CD4-positive, alpha-beta T cell treated with Interleukin-21 for 1 hour (primary cell): ENCODE measurements around the gene CKS1B.
"Not testable (repeated sequence)": the region's sequence is repeated elsewhere in the genome, so short reads cannot be mapped to it uniquely, and the experiment has no call there.

Experiments used
- DNase-seq: peaks from one replicate; pipeline ENCODE4 v3.0.0-alpha.2; 2020

The CKS1B gene

GRCh38 chr1:154966111-154966510 is 8.4 kb upstream of the CKS1B start:
- DNase-seq = no peak

GRCh38 chr1:154967331-154967950 is 7.0 kb upstream of the CKS1B start:
- DNase-seq = no peak

- no peak for DNase-seq
These were observed 5.8 kb upstream of the CKS1B start for GRCh38 chr1:154968731-154969130.

GRCh38 chr1:154969246-154969645 is 5.2 kb upstream of the CKS1B start:
- DNase-seq = no peak

GRCh38 chr1:154969860-154970452 is 4.5 kb upstream of the CKS1B start:
- DNase-seq = no peak

- no peak for DNase-seq
These were observed 3.7 kb upstream of the CKS1B start, which contains the start of gene SHC1 for GRCh38 chr1:154970631-154971340. SHC1 (minus strand) TSS chr1:154970747; CDS start chr1:154970526, 221 bp downstream.

- DNase-seq = no peak
These were observed 3.0 kb upstream of the CKS1B start for GRCh38 chr1:154971341-154971998.

GRCh38 chr1:154972213-154972516 is 2.3 kb upstream of the CKS1B start:
- no peak for DNase-seq

- DNase-seq = no peak
These were observed 1.8 kb upstream of the CKS1B start for GRCh38 chr1:154972517-154973343.

- peak; percentile 94 for DNase-seq
These were observed 958 bp upstream of the CKS1B start for GRCh38 chr1:154973344-154974101.

GRCh38 chr1:154974808-154975408 is 427 bp downstream of the CKS1B start:
- DNase-seq = peak; percentile 95

GRCh38 chr1:154975409-154976059 is 1.1 kb downstream of the CKS1B start:
- DNase-seq = peak; percentile 66

- DNase-seq = not testable (repeated sequence)
These were observed 3.3 kb downstream of the CKS1B start for GRCh38 chr1:154977762-154978161.

- DNase-seq = no peak
These were observed 3.9 kb downstream of the CKS1B start for GRCh38 chr1:154978360-154978759.

GRCh38 chr1:154982341-154982740 is 7.9 kb downstream of the CKS1B start:
- no peak for DNase-seq

- peak; percentile 99 for DNase-seq
These were observed 8.6 kb downstream of the CKS1B start, which contains the start of gene FLAD1 for GRCh38 chr1:154982897-154983648. FLAD1 (plus strand) TSS chr1:154983344; CDS start chr1:154983695, 351 bp downstream.

GRCh38 chr1:154983776-154984466 is 9.4 kb downstream of the CKS1B start:
- no peak for DNase-seq

- not testable (repeated sequence) for DNase-seq
These were observed 12.3 kb downstream of the CKS1B start for GRCh38 chr1:154986736-154987135.

GRCh38 chr1:154987326-154987725 is 12.8 kb downstream of the CKS1B start:
- no peak for DNase-seq
